Measurements from ENCODE around the gene ITIH4.
"Not testable (repeated sequence)": the region's sequence is repeated elsewhere in the genome, so short reads cannot be mapped to it uniquely, and the experiment has no call there.

Gene ITIH4

GRCh38 chr3:52777959-52778805, 52.3 kb downstream of the ITIH4 start:
- TF ChIP-seq CTCF (IDR thresholded peaks at IDR 0.05; ENCODE audit: low read depth, low read length): no peak
- H3K4me3 ChIP-seq (ENCODE audit: low read depth, low read length): no peak overlapping the region

GRCh38 chr3:52777127-52777958, 53.1 kb downstream of the ITIH4 start, which contains the start of gene ITIH1:
ITIH1 (plus strand) TSS chr3:52777599; CDS start chr3:52777616, 17 bp downstream.
- TF ChIP-seq CTCF (IDR thresholded peaks at IDR 0.05; ENCODE audit: low read depth, low read length): no peak
- no peak within 1 kb of the TSS for H3K4me3 ChIP-seq (ENCODE audit: low read depth, low read length)

GRCh38 chr3:52776486-52776885, 54.0 kb downstream of the ITIH4 start:
- not testable (repeated sequence) for H3K4me3 ChIP-seq (ENCODE audit: low read depth, low read length)

GRCh38 chr3:52775877-52776276, 54.6 kb downstream of the ITIH4 start:
- no peak for TF ChIP-seq CTCF (IDR thresholded peaks at IDR 0.05; ENCODE audit: low read depth, low read length)
- no peak overlapping the region for H3K4me3 ChIP-seq (ENCODE audit: low read depth, low read length)

- no peak for TF ChIP-seq CTCF (IDR thresholded peaks at IDR 0.05; ENCODE audit: low read depth, low read length)
- H3K4me3 ChIP-seq (ENCODE audit: low read depth, low read length): no peak overlapping the region
Measured at GRCh38 chr3:52774901-52775864, 55.3 kb downstream of the ITIH4 start.

- TF ChIP-seq CTCF (IDR thresholded peaks at IDR 0.05; ENCODE audit: low read depth, low read length): no peak
- H3K4me3 ChIP-seq (ENCODE audit: low read depth, low read length): no peak overlapping the region
Measured at GRCh38 chr3:52774066-52774713, 56.3 kb downstream of the ITIH4 start.
